ENCODE results near the gene ROS1. TPM values are rescaled to one million over a fixed set of nuclear protein-coding genes. Genes with fewer than 3 reads are reported as not detected.

ROS1 gene
- total and polyA plus RNA-seq, 10 of the 15 experiments (the other 5 are each of a cell fraction or from before 2014, with no cell fraction given) = under 0.01 to 0.07 (median 0.03) TPM; not detected in 5

DNA sequence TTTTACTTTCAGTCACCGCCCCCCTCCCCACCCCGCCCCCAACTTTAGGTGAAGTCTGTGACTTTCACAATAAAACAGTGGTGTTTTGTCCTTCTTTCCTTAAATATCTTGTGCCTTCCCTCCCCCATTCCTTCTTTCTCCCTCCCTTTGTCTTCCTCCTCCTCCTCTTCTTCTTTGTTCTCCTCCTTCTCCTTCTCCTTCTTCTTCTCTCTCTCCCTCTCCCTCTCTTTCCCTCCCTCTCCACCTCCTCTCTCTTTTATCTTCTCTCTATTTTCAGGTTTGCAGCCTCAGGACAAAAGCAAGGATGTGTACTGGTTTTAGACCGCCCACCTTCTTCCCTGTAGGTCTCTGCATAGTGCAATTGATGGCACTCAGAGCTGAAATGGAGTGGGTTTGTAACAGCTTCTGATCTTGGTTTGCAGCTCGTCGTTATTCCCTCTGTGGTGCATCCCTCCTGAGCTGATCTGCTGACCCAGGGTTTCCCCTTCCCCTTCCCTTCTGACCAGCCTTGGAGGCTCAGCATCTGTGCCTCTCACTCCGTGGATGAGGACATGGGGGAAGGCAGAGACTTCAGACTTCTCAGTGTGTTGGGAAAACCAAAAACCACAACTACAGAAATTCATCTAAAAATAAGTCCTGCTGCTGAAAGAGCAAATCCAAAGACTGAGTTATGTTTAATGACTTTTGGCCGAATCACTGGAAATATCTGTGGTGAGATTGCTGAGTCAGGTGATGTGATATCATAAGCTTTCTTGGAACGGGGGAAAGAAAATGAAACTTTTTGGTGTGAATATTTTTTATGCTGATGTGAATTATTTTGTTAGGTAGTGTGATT, 153.5 kb downstream of the ROS1 start:
- TF ChIP-seq RELA (IDR thresholded peaks at IDR 0.05; ENCODE audit: borderline replicate concordance, partially characterized antibody) (no peak), STAT1 (conservative IDR thresholded peaks at IDR 0.05) (no peak), ZNF592 (IDR thresholded peaks at IDR 0.05) (no peak), ESRRA (IDR thresholded peaks at IDR 0.05; ENCODE audit: low read length) (no peak), POLR2A (IDR thresholded peaks at IDR 0.05; ENCODE audit: low read depth, low read length) (no peak), CUX1 (IDR thresholded peaks at IDR 0.05; ENCODE audit: insufficient replicate concordance, low read depth, low read length) (no peak), ZZZ3 (IDR thresholded peaks at IDR 0.05; ENCODE audit: control insufficient read depth, insufficient read length, low read depth) (no peak)
- POLR2A ChIA-PET = no interaction called here

More for the DNA sequence above, 153.5 kb downstream of the ROS1 start:
- DNase-seq (ENCODE audit: low read depth, low spot score) (no peak), FAIRE-seq (no peak), ATAC-seq (no peak)
- Histone ChIP-seq H3K9ac (ENCODE audit: control insufficient read depth, insufficient read depth, low read length) (no peak overlapping the region), H4K20me1 (ENCODE audit: control insufficient read depth, insufficient read depth) (no peaks in the 10 kb centered on the region), H3K79me2 (ENCODE audit: control insufficient read depth, insufficient read depth, low read length) (no peaks in the 10 kb centered on the region), H3K4me3 (no peak overlapping the region), H3K27me3 (replicated peaks in 1 of 2; ENCODE audit: control insufficient read depth in 2 of 2, insufficient read depth in 2 of 2, low read length in 1 of 2) (peaks cover 8 to 22% of the 10 kb centered on the region in 2 experiments), H3K4me1 (ENCODE audit: control insufficient read depth, insufficient read depth, low read length) (no peaks in the 10 kb centered on the region), H3K4me2 (ENCODE audit: control insufficient read depth, insufficient read depth) (no peak overlapping the region), H3K27ac (ENCODE audit: control insufficient read depth, insufficient read depth) (no peak overlapping the region), H3K36me3 (ENCODE audit: control insufficient read depth in 2 of 2, insufficient read depth in 2 of 2, low read length in 1 of 2) (no peaks in the 10 kb centered on the region), H3K9me3 (replicated peaks; ENCODE audit: control insufficient read depth, insufficient read depth, low read length) (no peaks in the 10 kb centered on the region), H2AFZ (ENCODE audit: control insufficient read depth, low read depth, low read length) (no peak overlapping the region)
- ChIA-PET SMC1A (ENCODE audit: uncharacterized antibody, unreplicated experiment) (no interaction called here), RAD21 (ENCODE audit: unreplicated experiment) (no interaction called here), CTCF (no interaction called here)
- no TSS peak for BruUV-seq (replicated peaks)
- in situ Hi-C loops (cut with MboI) = no loop called here
- WGBS (ENCODE audit: insufficient coverage, insufficient replicate concordance, low lambda C conversion rate, missing lambda C conversion rate) = 8% methylated on average over 8 of the region's 8 CpGs
- intact Hi-C loops (cut with micrococcal nuclease; ENCODE audit: unreplicated experiment) = no loop called here

All from GM12878 (cell line).